ENCODE measurements around the gene RAC3. TPM values are rescaled to one million over a fixed set of nuclear protein-coding genes. Genes with fewer than 3 reads are reported as not detected.
A peak's percentile ranks its signal among the peaks of the same experiment; 100 is the strongest.

RAC3 gene
- total and polyA plus RNA-seq, 2 experiments from 2014 or later, result 1.3 to 7.9 TPM

DNA sequence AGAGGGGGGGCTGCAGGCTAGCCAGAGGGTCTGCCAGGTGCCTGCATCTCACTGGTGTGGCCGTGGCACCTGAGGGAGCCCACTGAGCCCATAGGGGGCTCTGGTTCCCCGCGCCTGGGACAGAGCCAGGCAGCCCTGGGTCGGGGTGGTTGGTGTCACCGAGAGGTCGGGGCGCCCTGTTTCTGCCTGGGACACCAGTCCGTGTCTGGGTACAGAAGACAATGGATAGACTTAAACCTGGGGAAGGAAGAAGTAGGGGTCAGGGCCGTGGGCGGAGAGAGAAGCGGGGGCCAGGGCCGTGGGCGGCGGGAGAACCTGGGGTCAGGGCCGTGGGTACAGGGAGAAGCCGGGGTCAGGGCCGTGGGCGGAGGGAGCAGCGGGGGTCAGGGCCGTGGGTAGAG lies 17.1 kb downstream of the RAC3 start:
- no peaks in the 10 kb centered on the region for H3K9me3 ChIP-seq (ENCODE audit: low read depth)

DNA sequence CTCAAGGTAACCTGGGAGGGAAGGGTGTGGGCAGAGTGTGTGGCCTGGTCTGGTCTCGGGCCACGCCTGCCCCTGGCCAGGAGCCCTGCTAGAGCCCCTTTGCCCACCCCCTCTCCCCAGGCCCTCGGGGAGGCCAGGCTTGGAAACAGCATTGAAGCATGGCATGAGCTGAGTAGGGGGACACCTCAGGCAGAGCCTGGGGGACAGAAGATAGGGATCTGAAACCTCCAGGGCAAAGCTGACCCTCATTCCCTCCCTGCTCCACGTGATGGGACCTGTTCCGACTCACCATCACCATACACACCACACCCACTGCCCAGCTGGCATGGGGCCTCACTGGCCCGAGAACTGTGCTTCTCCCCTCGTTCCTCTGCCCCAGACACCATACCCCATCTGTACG lies 17.6 kb downstream of the RAC3 start:
- TF ChIP-seq EZH2phosphoT487 (IDR thresholded peaks at IDR 0.05; ENCODE audit: insufficient read depth, low read depth), result no peak
- in situ Hi-C loops (cut with MboI), result no loop called here

More for the DNA sequence above, 17.1 kb downstream of the RAC3 start:
- H3K79me2 ChIP-seq (ENCODE audit: insufficient read depth), result peaks cover 26% of the 10 kb centered on the region
- H3K9me2 ChIP-seq (ENCODE audit: insufficient read depth), result no peaks in the 10 kb centered on the region
- no peak for DNase-seq
- H3K36me3 ChIP-seq (ENCODE audit: low read depth), result no peaks in the 10 kb centered on the region
- H2AFZ ChIP-seq, result no peak overlapping the region
- H3K27ac ChIP-seq, result no peak overlapping the region
- no peaks in the 10 kb centered on the region for H3K27me3 ChIP-seq (replicated peaks; ENCODE audit: insufficient read depth)
- WGBS, 2 experiments (ENCODE audit: low coverage in 1 of 2, low lambda C conversion rate in 2 of 2, missing lambda C conversion rate in 2 of 2), result 85 to 90% methylated on average over 8 to 19 of the region's 20 CpGs
- peaks cover 6% of the 10 kb centered on the region for H3K4me1 ChIP-seq (ENCODE audit: insufficient read depth)
- H3K4me3 ChIP-seq, result no peak overlapping the region
- no peaks in the 10 kb centered on the region for H3F3A ChIP-seq (ENCODE audit: insufficient read depth)
- H3K9ac ChIP-seq, result no peak overlapping the region
- in situ Hi-C loops (cut with MboI), result no loop called here
- no peaks in the 10 kb centered on the region for H4K20me1 ChIP-seq (ENCODE audit: insufficient read depth)
- H3K4me2 ChIP-seq (ENCODE audit: unreplicated experiment), result no peak overlapping the region
- TF ChIP-seq EZH2phosphoT487 (IDR thresholded peaks at IDR 0.05; ENCODE audit: insufficient read depth, low read depth), result no peak

DNA sequence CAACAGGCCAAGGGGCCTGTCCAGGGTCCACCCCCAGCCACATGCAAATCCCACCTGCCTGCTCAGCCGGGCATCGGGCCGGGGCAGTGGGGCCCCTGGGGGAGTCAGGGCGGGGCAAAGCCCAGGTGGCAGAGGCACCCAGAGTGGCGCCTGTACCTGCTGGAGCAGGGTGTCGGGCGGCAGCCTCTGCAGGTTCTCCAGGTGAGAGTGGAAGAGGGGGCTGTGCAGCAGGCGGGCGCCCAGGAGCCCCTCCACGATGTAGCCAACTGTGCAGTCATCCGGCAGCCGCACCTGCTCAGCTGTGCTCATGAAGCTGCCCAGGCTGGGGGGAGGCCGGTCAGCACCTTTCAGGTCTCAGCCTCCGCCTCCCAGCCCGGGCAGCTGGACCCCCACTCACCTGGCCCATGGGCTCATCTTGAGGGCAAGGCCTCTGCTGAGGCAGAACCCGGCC lies 18.1 kb downstream of the RAC3 start:
- Histone ChIP-seq H3K4me1 (ENCODE audit: insufficient read depth) (peaks cover 6% of the 10 kb centered on the region), H3K4me2 (ENCODE audit: unreplicated experiment) (no peak overlapping the region), H4K20me1 (ENCODE audit: insufficient read depth) (no peaks in the 10 kb centered on the region), H3K9ac (no peak overlapping the region), H3K9me3 (ENCODE audit: low read depth) (no peaks in the 10 kb centered on the region), H3K36me3 (ENCODE audit: low read depth) (no peaks in the 10 kb centered on the region), H3K27ac (no peak overlapping the region), H3K79me2 (ENCODE audit: insufficient read depth) (peaks cover 33% of the 10 kb centered on the region), H3K4me3 (no peak overlapping the region), H2AFZ (no peak overlapping the region), H3K9me2 (ENCODE audit: insufficient read depth) (no peaks in the 10 kb centered on the region), H3F3A (ENCODE audit: insufficient read depth) (no peaks in the 10 kb centered on the region), H3K27me3 (replicated peaks; ENCODE audit: insufficient read depth) (no peaks in the 10 kb centered on the region)
- 92 to 94% methylated on average over 8 to 16 of the region's 16 CpGs for WGBS, 2 experiments (ENCODE audit: low coverage in 1 of 2, low lambda C conversion rate in 2 of 2, missing lambda C conversion rate in 2 of 2)
- in situ Hi-C loops (cut with MboI), result no loop called here
- DNase-seq, result no peak
- TF ChIP-seq EZH2 (IDR thresholded peaks at IDR 0.05; ENCODE audit: insufficient read depth, poor library complexity, severe bottlenecking), result no peak

More for the DNA sequence above, 17.6 kb downstream of the RAC3 start:
- no peaks in the 10 kb centered on the region for H3K36me3 ChIP-seq (ENCODE audit: low read depth)
- no peaks in the 10 kb centered on the region for H3K27me3 ChIP-seq (replicated peaks; ENCODE audit: insufficient read depth)
- no peaks in the 10 kb centered on the region for H4K20me1 ChIP-seq (ENCODE audit: insufficient read depth)
- no peaks in the 10 kb centered on the region for H3F3A ChIP-seq (ENCODE audit: insufficient read depth)
- H3K9ac ChIP-seq, result no peak overlapping the region
- peaks cover 31% of the 10 kb centered on the region for H3K79me2 ChIP-seq (ENCODE audit: insufficient read depth)
- H3K9me2 ChIP-seq (ENCODE audit: insufficient read depth), result no peaks in the 10 kb centered on the region
- H3K27ac ChIP-seq, result no peak overlapping the region
- no peak overlapping the region for H3K4me2 ChIP-seq (ENCODE audit: unreplicated experiment)
- H3K9me3 ChIP-seq (ENCODE audit: low read depth), result no peaks in the 10 kb centered on the region
- peak; percentile 31 for DNase-seq
- H3K4me1 ChIP-seq (ENCODE audit: insufficient read depth), result peaks cover 6% of the 10 kb centered on the region
- H2AFZ ChIP-seq, result no peak overlapping the region
- H3K4me3 ChIP-seq, result no peak overlapping the region
- 65 to 70% methylated on average over 8 of the region's 8 CpGs for WGBS, 2 experiments (ENCODE audit: low coverage in 1 of 2, low lambda C conversion rate in 2 of 2, missing lambda C conversion rate in 2 of 2)

DNA sequence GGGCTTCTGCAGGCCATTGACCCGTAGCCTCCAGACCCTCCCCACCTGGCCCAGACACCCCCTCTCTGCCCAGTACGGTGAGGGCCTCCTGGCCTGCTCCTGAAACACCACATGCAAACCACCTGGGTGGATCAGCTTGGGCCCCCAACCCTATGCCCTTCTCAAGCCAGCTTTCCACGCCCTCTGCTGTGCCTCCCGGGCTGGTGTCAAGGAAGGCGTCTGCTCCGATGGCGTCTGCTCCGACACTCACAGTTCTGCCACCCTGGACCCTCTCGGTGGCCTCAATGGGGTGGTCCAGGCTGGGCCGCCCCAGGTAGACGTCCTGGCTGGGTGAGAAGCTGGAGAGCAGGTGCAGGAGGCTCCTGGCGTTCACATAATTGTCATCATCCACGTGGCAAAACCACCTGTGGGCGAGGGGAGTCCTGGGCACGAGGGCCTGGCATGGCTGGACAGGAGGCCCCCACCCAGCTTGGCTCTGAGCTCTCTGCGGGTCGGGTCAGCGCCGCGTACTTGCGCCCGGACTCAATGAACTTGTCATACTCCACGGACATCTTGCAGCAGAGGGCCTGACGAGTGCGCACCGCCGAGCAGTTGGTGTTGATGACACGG lies 18.8 kb downstream of the RAC3 start:
- Histone ChIP-seq H3K79me2 (ENCODE audit: insufficient read depth) (peaks cover 33% of the 10 kb centered on the region), H3K27ac (no peak overlapping the region), H3K4me2 (ENCODE audit: unreplicated experiment) (peak overlapping the region; percentile 65), H3K4me3 (peak overlapping the region; percentile 98), H3K9ac (peak overlapping the region; percentile 86), H4K20me1 (ENCODE audit: insufficient read depth) (no peaks in the 10 kb centered on the region), H3K4me1 (ENCODE audit: insufficient read depth) (peaks cover 6% of the 10 kb centered on the region), H2AFZ (no peak overlapping the region), H3K27me3 (replicated peaks; ENCODE audit: insufficient read depth) (no peaks in the 10 kb centered on the region), H3K36me3 (ENCODE audit: low read depth) (no peaks in the 10 kb centered on the region), H3K9me3 (ENCODE audit: low read depth) (no peaks in the 10 kb centered on the region), H3F3A (ENCODE audit: insufficient read depth) (no peaks in the 10 kb centered on the region), H3K9me2 (ENCODE audit: insufficient read depth) (no peaks in the 10 kb centered on the region)
- no peak for DNase-seq
- TF ChIP-seq EZH2 (IDR thresholded peaks at IDR 0.05; ENCODE audit: insufficient read depth, poor library complexity, severe bottlenecking), result no peak
- no peak for TF ChIP-seq EZH2phosphoT487 (IDR thresholded peaks at IDR 0.05; ENCODE audit: insufficient read depth, low read depth)
- 86% methylated on average over 28 of the region's 28 CpGs for WGBS, 2 experiments (ENCODE audit: low coverage in 1 of 2, low lambda C conversion rate in 2 of 2, missing lambda C conversion rate in 2 of 2)
- in situ Hi-C loops (cut with MboI), result no loop called here

Data from GM23248 (cell line).